GM18498 (cell line): ENCODE measurements around the gene CHST12.

ENCODE experiments used
- ATAC-seq: cut with Tn5 transposase; IDR thresholded peaks from one replicate; pipeline ENCODE4 v1.9.1; 2021; ENCODE audit warnings: mild to moderate bottlenecking, moderate library complexity; ENCODE audit not compliant: unreplicated experiment

CHST12 gene

GRCh38 chr7:2403014-2403717 is at the start of gene CHST12:
TSS of gene CHST12 (plus strand) at chr7:2403611. CDS start at chr7:2432640, 29,029 bp downstream.
- peak; percentile 59 for ATAC-seq

GRCh38 chr7:2353936-2354185 is 49.5 kb upstream of the CHST12 start:
- peak; percentile 57 for ATAC-seq

GRCh38 chr7:2354186-2354938 is 49.0 kb upstream of the CHST12 start, which contains the start of gene EIF3B:
TSS of gene EIF3B (plus strand) at chr7:2354827. CDS start at chr7:2354922, 95 bp downstream.
- peak; percentile 86 for ATAC-seq

GRCh38 chr7:2354939-2355704 is 48.3 kb upstream of the CHST12 start:
- no peak for ATAC-seq

- no peak for ATAC-seq
Observed at GRCh38 chr7:2355705-2356008, 47.8 kb upstream of the CHST12 start.

GRCh38 chr7:2357165-2357564 is 46.2 kb upstream of the CHST12 start:
- no peak for ATAC-seq

GRCh38 chr7:2357571-2357970 is 45.8 kb upstream of the CHST12 start:
- no peak for ATAC-seq

- no peak for ATAC-seq
Observed at GRCh38 chr7:2358968-2359527, 44.4 kb upstream of the CHST12 start.

- ATAC-seq: no peak
Observed at GRCh38 chr7:2359610-2360009, 43.8 kb upstream of the CHST12 start.

- no peak for ATAC-seq
Observed at GRCh38 chr7:2360796-2361195, 42.6 kb upstream of the CHST12 start.

- no peak for ATAC-seq
Observed at GRCh38 chr7:2362385-2363088, 40.9 kb upstream of the CHST12 start.

- ATAC-seq: no peak
Observed at GRCh38 chr7:2369139-2369538, 34.3 kb upstream of the CHST12 start.

- ATAC-seq: no peak
Observed at GRCh38 chr7:2371329-2371728, 32.1 kb upstream of the CHST12 start.

- no peak for ATAC-seq
Observed at GRCh38 chr7:2372724-2373123, 30.7 kb upstream of the CHST12 start.

GRCh38 chr7:2373124-2373556 is 30.3 kb upstream of the CHST12 start:
- ATAC-seq: no peak

GRCh38 chr7:2373646-2374045 is 29.8 kb upstream of the CHST12 start:
- no peak for ATAC-seq

- no peak for ATAC-seq
Observed at GRCh38 chr7:2374401-2374800, 29.0 kb upstream of the CHST12 start.

- no peak for ATAC-seq
Observed at GRCh38 chr7:2374830-2375728, 28.3 kb upstream of the CHST12 start.

GRCh38 chr7:2376351-2377154 is 26.9 kb upstream of the CHST12 start:
- no peak for ATAC-seq
